ENCODE results near the gene LRIG1. TPM values are rescaled to one million over a fixed set of nuclear protein-coding genes. Genes with fewer than 3 reads are reported as not detected.

The LRIG1 gene
- total RNA-seq, 1 experiment from 2014 or later: 2.2 TPM

DNA sequence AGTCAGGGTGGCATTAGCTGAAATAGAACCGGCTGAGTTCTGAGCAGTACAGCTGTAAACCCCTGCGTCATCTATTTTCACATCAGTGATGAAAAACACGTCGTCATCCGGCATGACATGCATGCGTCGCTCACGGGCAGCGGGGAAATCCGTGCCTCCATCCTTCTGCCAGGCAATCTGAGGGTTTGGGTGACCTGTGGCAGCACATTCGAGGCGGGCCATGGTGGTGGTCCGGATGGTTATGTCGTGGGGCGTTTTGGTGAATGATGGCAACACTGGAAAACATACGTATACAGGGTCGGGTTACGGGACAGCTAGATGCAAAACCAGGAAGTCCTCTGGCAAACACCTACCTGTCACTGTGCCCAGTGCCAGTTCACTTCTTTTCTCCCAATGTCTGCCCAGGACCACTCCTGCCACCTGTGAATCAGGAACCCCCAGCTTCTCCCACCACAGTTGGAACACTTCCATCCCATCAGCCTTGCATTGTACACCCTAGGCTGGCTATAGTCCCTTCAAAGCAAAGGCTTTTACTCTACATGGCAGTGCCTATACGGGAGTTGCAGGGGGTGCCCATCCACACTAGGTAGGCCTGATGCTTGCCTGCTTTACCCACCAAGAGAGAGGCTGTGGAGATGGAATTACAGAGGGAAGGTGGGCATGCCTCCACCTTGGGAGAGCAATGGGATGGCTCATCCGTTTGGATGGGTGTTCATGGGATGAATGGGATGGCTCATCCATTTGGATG, 116.7 kb downstream of the LRIG1 start:
- ChIA-PET POLR2A (ENCODE audit: unreplicated experiment) (no interaction called here), CTCF (no interaction called here)
- ATAC-seq: no peak
- H3K4me2 ChIP-seq (ENCODE audit: low read length): no peak overlapping the region
- no peaks in the 10 kb centered on the region for H3K9me3 ChIP-seq (ENCODE audit: low read length)
- H3K9me2 ChIP-seq (replicated peaks; ENCODE audit: low read length): no peaks in the 10 kb centered on the region
- H3K27me3 ChIP-seq (ENCODE audit: low read length): no peaks in the 10 kb centered on the region
- no peaks in the 10 kb centered on the region for H3K36me3 ChIP-seq (ENCODE audit: low read depth, low read length)
- no peaks in the 10 kb centered on the region for H4K20me1 ChIP-seq (ENCODE audit: low read length)
- no peak overlapping the region for H2AFZ ChIP-seq (ENCODE audit: low read length)
- BruUV-seq (replicated peaks): no TSS peak
- H3K4me1 ChIP-seq (ENCODE audit: insufficient read depth, low read length): no peaks in the 10 kb centered on the region
- H3K27ac ChIP-seq (ENCODE audit: low read length): no peak overlapping the region
- H3F3A ChIP-seq (ENCODE audit: low read length, unreplicated experiment): no peaks in the 10 kb centered on the region
- no peaks in the 10 kb centered on the region for H3K79me2 ChIP-seq (ENCODE audit: low read length)
- TF ChIP-seq EZH2phosphoT487 (IDR thresholded peaks at IDR 0.05; ENCODE audit: borderline replicate concordance, low read length): no peak
- TF ChIP-seq EZH2 (IDR thresholded peaks at IDR 0.05; ENCODE audit: low read length, unreplicated experiment): no peak
- no peak for TF ChIP-seq CTCF (conservative IDR thresholded peaks at IDR 0.05; ENCODE audit: low read depth, low read length)
- intact Hi-C loops (cut with micrococcal nuclease): no loop called here
- H3K9ac ChIP-seq (ENCODE audit: low read length): no peak overlapping the region
- H3K4me3 ChIP-seq (ENCODE audit: low read length): no peak overlapping the region
- no peak for DNase-seq

DNA sequence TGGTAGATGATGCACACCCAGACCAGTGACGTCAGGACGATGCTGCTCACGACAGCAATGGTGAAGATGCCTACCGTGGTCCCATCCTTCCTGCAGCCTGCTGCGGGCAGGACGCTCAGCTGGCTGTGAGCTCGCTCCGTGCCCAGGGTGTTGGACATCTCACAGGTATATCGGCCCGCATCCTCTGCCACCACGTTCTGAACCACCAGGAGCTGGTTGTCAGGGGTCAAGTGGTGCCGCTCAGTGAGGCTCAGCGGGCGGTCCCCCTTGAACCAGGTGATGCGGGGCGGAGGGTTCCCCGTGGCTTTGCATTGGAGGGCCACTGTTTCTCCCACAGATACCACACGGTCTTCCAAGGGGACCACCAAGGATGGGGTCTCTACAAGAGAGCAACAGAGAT, 117.8 kb downstream of the LRIG1 start:
- no peak for DNase-seq
- Histone ChIP-seq H3K27ac (ENCODE audit: low read length) (no peak overlapping the region), H3K4me2 (ENCODE audit: low read length) (no peak overlapping the region), H3K79me2 (ENCODE audit: low read length) (no peaks in the 10 kb centered on the region), H4K20me1 (ENCODE audit: low read length) (no peaks in the 10 kb centered on the region), H3K9me3 (ENCODE audit: low read length) (no peaks in the 10 kb centered on the region), H3F3A (ENCODE audit: low read length, unreplicated experiment) (no peaks in the 10 kb centered on the region), H3K9ac (ENCODE audit: low read length) (no peak overlapping the region), H3K27me3 (ENCODE audit: low read length) (no peaks in the 10 kb centered on the region), H3K36me3 (ENCODE audit: low read depth, low read length) (no peaks in the 10 kb centered on the region), H2AFZ (ENCODE audit: low read length) (no peak overlapping the region), H3K4me3 (ENCODE audit: low read length) (no peak overlapping the region), H3K9me2 (replicated peaks; ENCODE audit: low read length) (no peaks in the 10 kb centered on the region), H3K4me1 (ENCODE audit: insufficient read depth, low read length) (no peaks in the 10 kb centered on the region)
- ChIA-PET POLR2A (ENCODE audit: unreplicated experiment) (no interaction called here), CTCF (no interaction called here)
- no peak for ATAC-seq
- no peak for TF ChIP-seq EZH2 (IDR thresholded peaks at IDR 0.05; ENCODE audit: low read length, unreplicated experiment)
- TF ChIP-seq CTCF (conservative IDR thresholded peaks at IDR 0.05; ENCODE audit: low read depth, low read length): no peak
- no peak for TF ChIP-seq EZH2phosphoT487 (IDR thresholded peaks at IDR 0.05; ENCODE audit: borderline replicate concordance, low read length)
- no TSS peak for BruUV-seq (replicated peaks)
- intact Hi-C loops (cut with micrococcal nuclease): no loop called here

DNA sequence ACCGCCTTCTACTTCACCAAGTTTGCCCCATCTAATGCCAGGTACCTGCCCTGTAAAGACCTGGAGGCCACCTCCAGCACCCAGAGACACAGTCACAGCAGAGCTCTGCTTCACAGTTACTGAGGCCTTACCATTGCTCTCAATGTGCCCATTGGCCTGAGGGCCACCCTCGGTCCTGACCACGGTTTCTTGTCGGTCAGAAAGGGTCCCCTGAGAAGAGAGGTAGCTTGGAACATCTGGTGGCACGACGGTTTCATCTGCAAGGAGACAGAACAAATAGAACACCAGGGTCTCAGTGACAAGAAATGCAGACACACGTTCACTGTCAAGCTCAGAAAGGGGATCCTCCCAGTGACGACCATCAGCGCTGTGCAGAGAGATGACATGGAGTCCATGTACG, 118.7 kb downstream of the LRIG1 start:
- Histone ChIP-seq H3F3A (ENCODE audit: low read length, unreplicated experiment) (no peaks in the 10 kb centered on the region), H2AFZ (ENCODE audit: low read length) (no peak overlapping the region), H3K79me2 (ENCODE audit: low read length) (no peaks in the 10 kb centered on the region), H3K4me3 (ENCODE audit: low read length) (no peak overlapping the region), H4K20me1 (ENCODE audit: low read length) (no peaks in the 10 kb centered on the region), H3K4me2 (ENCODE audit: low read length) (no peak overlapping the region), H3K4me1 (ENCODE audit: insufficient read depth, low read length) (no peaks in the 10 kb centered on the region), H3K9me2 (replicated peaks; ENCODE audit: low read length) (no peaks in the 10 kb centered on the region), H3K27ac (ENCODE audit: low read length) (no peak overlapping the region), H3K27me3 (ENCODE audit: low read length) (no peaks in the 10 kb centered on the region), H3K9ac (ENCODE audit: low read length) (no peak overlapping the region), H3K36me3 (ENCODE audit: low read depth, low read length) (no peaks in the 10 kb centered on the region), H3K9me3 (ENCODE audit: low read length) (no peaks in the 10 kb centered on the region)
- intact Hi-C loops (cut with micrococcal nuclease): no loop called here
- TF ChIP-seq EZH2phosphoT487 (IDR thresholded peaks at IDR 0.05; ENCODE audit: borderline replicate concordance, low read length): no peak
- TF ChIP-seq EZH2 (IDR thresholded peaks at IDR 0.05; ENCODE audit: low read length, unreplicated experiment): no peak
- no peak for TF ChIP-seq CTCF (conservative IDR thresholded peaks at IDR 0.05; ENCODE audit: low read depth, low read length)
- BruUV-seq (replicated peaks): no TSS peak
- DNase-seq: no peak
- ChIA-PET CTCF (no interaction called here), POLR2A (ENCODE audit: unreplicated experiment) (no interaction called here)
- ATAC-seq: no peak

All from PC-3 (cell line).